ENCODE measurements around the gene ZFHX3. TPM values are rescaled to one million over a fixed set of nuclear protein-coding genes. Genes with fewer than 3 reads are reported as not detected.
A peak's percentile ranks its signal among the peaks of the same experiment; 100 is the strongest.

Gene ZFHX3
- total and polyA plus RNA-seq, 2 of the 8 experiments (the other 6 are each of a cell fraction or from before 2014, with no cell fraction given), result 0.08 to 0.99 TPM

DNA sequence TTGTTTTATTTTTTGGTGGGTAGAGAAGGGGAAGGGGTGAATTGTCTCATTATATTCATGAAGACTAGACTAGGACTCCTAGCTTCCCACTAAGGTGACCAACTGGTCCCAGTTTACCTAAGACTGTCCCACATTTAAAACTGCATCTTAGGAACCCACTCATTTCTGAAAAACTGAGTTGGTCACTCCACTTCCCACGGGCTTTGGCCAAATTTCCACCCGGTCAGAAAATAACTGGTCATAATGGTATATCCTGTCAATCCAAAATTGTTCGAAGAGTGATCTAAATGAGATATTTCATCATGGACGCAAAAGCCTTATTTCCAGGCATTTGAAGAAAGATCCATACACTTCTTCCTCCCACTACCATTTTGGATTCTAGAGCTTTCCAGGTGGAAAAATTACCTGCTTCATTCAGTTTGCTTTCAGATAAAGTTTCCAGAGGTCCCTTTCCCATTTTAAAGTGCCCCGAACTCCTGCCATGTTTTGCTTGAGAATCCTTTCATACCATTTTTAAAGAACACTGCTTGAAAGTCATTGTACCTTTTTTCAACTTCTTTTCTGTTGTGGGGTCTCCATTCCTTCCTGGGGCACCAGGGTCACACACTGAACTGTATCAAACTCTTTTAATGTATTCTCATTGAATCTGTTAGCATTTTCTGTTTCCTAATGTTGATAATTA is 21.8 kb upstream of the ZFHX3 start:
- Histone ChIP-seq H3K14ac (ENCODE audit: insufficient read length) (no peak overlapping the region), H4K5ac (ENCODE audit: insufficient read length, low read depth, low read length) (no peak overlapping the region), H4K91ac (replicated peaks; ENCODE audit: insufficient read length, low read length) (no peak overlapping the region), H4K8ac (ENCODE audit: extremely low read depth, insufficient read depth, low read length) (no peak overlapping the region), H2BK20ac (ENCODE audit: low read length) (no peak overlapping the region), H3K79me2 (ENCODE audit: control insufficient read depth in 1 of 2, insufficient read depth in 2 of 2, low read length in 2 of 2) (no peaks in the 10 kb centered on the region), H3K4me3 (ENCODE audit: extremely low read depth in 1 of 4, insufficient read depth in 2 of 4, low read depth in 3 of 4, low read length in 4 of 4) (peak overlapping the region in 2 of 4 experiments; percentile 43 to 70; a peak in 3 of 8 replicates), H2BK120ac (replicated peaks; ENCODE audit: low read depth, low read length) (no peak overlapping the region), H3K9ac (replicated peaks in 1 of 4; ENCODE audit: extremely low read depth in 1 of 4, low read depth in 3 of 4, low read length in 3 of 4) (no peak overlapping the region), H3K18ac (ENCODE audit: extremely low read depth, low read length) (no peak overlapping the region), H3K4me2 (ENCODE audit: insufficient read depth in 1 of 2, low read depth in 2 of 2, low read length in 2 of 2) (peak overlapping the region; percentile 70 to 83; a peak in 3 of 4 replicates), H3K23me2 (ENCODE audit: low read depth, low read length) (peaks cover 8% of the 10 kb centered on the region), H2AFZ (ENCODE audit: low read length) (no peak overlapping the region), H2BK12ac (ENCODE audit: low read depth, low read length) (peak overlapping the region; percentile 19; the same call in 1 of the 2 replicates), H3K23ac (ENCODE audit: insufficient read length) (no peak overlapping the region), H2AK5ac (ENCODE audit: low read depth, low read length) (no peak overlapping the region), H3K4ac (replicated peaks; ENCODE audit: insufficient read length, low read depth, low read length) (no peak overlapping the region), H4K20me1 (replicated peaks in 1 of 2; ENCODE audit: control insufficient read depth in 1 of 2, insufficient read depth in 2 of 2, low read length in 2 of 2) (peaks cover 6 to 21% of the 10 kb centered on the region in 2 experiments), H2BK15ac (ENCODE audit: low read length) (no peak overlapping the region), H3K9me3 (ENCODE audit: insufficient read depth in 2 of 2, low read depth in 1 of 2, low read length in 1 of 2) (no peaks in the 10 kb centered on the region), H3K36me3 (ENCODE audit: control insufficient read depth in 2 of 4, insufficient read depth in 4 of 4, low read length in 3 of 4) (no peaks in the 10 kb centered on the region), H3K27me3 (replicated peaks in 1 of 4; ENCODE audit: control insufficient read depth in 3 of 4, extremely low read depth in 1 of 4, insufficient read depth in 3 of 4, low read length in 3 of 4) (peaks cover 50 to 75% (median 63%) of the 10 kb centered on the region in 4 experiments), H3K27ac (ENCODE audit: low read depth, low read length) (no peak overlapping the region), H3K56ac (replicated peaks; ENCODE audit: insufficient read length, low read depth, low read length) (no peak overlapping the region), H3K4me1 (replicated peaks in 1 of 4; ENCODE audit: control insufficient read depth in 3 of 4, insufficient read depth in 4 of 4, low read length in 3 of 4) (peaks cover 4 to 36% (median 22%) of the 10 kb centered on the region in 4 experiments), H3K79me1 (ENCODE audit: low read depth, low read length) (0 out of 2 replicates have a peak, but pooled peaks cover 2% of the 10 kb centered on the region), H2BK5ac (ENCODE audit: low read depth, low read length) (no peak overlapping the region)
- POLR2A ChIA-PET (ENCODE audit: partially characterized antibody), result interaction anchor here (0.8 to 0.9 kb wide), 2 partner anchors 17 to 19 kb away, joined by 3 to 4 read pairs; no protein-coding TSS in a partner anchor
- CTCF ChIA-PET (ENCODE audit: partially characterized antibody), result interaction anchor here (0.7 to 1.4 kb wide), 8 partner anchors 20 to 211 kb away, joined by 3 to 5 read pairs (median 3); no protein-coding TSS in a partner anchor
- WGBS, 2 experiments (ENCODE audit: extremely low coverage in 1 of 2, insufficient coverage in 1 of 2, insufficient read length in 1 of 2, insufficient replicate concordance in 2 of 2, low coverage in 1 of 2, low lambda C conversion rate in 2 of 2, missing lambda C conversion rate in 1 of 2), result 66% methylated on average over 5 of the region's 5 CpGs; no CpG with 5 or more reads in 1 of the 2 experiments
- TF ChIP-seq SIX5 (IDR thresholded peaks at IDR 0.05; ENCODE audit: low read depth, low read length) (no peak), SUZ12 (IDR thresholded peaks at IDR 0.05; ENCODE audit: low read length) (0 out of 2 replicates have a peak, but pooled peaks have one; percentile 15)
- no peak for FAIRE-seq
- no peak for DNase-seq (ENCODE audit: low read depth in 1 of 2, low spot score in 2 of 2)
